Activated CD4-positive, CD25-positive, alpha-beta regulatory T cell treated with anti-CD3 and anti-CD28 coated beads, Interleukin-2, amount 50 U/mL, for 16 hours (primary cell): ENCODE results near the gene SRRT.
"Not testable (repeated sequence)": the region's sequence is repeated elsewhere in the genome, so short reads cannot be mapped to it uniquely, and the experiment has no call there.

Experiments
- DNase-seq: peaks from one replicate; pipeline ENCODE4 v3.0.0-alpha.2; 2020; ENCODE audit warnings: low read depth, low spot score

The SRRT gene

GRCh38 chr7:100935381-100935780 lies 60.5 kb downstream of the SRRT start:
- not testable (repeated sequence) for DNase-seq

GRCh38 chr7:100936167-100936566 lies 61.3 kb downstream of the SRRT start:
- not testable (repeated sequence) for DNase-seq
